ENCODE data around the gene POLR2E.

DNA sequence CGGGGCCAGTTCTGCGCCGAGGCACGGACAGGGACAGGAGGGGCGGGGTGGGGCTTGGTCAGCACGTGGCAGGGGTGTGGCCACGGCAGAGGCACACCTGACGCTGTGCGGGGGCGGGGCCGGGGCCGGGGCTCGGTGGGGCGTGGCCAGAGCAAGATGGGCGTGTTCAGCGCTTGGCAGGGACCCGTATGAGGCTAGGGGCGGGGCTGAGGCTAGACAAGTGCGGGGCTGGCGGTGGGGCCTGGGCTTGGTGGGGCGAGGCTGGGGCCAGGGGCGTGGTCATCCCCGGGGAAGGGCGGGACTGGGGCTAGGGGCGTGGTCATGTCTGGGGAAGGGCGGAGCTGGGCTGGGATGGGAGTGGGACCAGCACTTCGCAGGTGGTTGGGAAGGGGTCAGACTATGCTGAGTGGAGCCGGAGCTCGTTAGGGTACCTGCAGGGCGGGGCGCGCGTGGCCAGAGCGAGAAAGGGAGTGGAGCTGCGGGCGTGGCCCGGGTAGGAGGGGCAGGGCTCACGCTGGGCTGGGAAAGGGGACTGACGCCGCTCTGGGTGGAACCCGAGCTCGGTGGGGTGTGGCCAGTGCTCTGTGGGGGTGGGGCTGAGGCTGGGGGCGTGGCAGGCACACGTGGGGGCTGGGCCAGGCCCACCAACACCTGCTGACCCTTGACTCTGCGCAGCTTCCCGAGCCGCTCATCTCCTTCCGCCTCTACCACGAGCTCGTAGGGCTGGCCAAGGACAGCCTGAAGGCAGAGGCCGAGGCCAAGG is 12.8 kb downstream of the POLR2E start:
- TF ChIP-seq MTF2 (CRISPR knock-in tag; IDR thresholded peaks at IDR 0.05; ENCODE audit: borderline replicate concordance): no peak
- TF ChIP-seq CHD4 (IDR thresholded peaks at IDR 0.05; ENCODE audit: borderline replicate concordance, low read length): no peak
- TF ChIP-seq, protein P1, sequence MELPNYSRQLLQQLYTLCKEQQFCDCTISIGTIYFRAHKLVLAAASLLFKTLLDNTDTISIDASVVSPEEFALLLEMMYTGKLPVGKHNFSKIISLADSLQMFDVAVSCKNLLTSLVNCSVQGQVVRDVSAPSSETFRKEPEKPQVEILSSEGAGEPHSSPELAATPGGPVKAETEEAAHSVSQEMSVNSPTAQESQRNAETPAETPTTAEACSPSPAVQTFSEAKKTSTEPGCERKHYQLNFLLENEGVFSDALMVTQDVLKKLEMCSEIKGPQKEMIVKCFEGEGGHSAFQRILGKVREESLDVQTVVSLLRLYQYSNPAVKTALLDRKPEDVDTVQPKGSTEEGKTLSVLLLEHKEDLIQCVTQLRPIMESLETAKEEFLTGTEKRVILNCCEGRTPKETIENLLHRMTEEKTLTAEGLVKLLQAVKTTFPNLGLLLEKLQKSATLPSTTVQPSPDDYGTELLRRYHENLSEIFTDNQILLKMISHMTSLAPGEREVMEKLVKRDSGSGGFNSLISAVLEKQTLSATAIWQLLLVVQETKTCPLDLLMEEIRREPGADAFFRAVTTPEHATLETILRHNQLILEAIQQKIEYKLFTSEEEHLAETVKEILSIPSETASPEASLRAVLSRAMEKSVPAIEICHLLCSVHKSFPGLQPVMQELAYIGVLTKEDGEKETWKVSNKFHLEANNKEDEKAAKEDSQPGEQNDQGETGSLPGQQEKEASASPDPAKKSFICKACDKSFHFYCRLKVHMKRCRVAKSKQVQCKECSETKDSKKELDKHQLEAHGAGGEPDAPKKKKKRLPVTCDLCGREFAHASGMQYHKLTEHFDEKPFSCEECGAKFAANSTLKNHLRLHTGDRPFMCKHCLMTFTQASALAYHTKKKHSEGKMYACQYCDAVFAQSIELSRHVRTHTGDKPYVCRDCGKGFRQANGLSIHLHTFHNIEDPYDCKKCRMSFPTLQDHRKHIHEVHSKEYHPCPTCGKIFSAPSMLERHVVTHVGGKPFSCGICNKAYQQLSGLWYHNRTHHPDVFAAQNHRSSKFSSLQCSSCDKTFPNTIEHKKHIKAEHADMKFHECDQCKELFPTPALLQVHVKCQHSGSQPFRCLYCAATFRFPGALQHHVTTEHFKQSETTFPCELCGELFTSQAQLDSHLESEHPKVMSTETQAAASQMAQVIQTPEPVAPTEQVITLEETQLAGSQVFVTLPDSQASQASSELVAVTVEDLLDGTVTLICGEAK (IDR thresholded peaks at IDR 0.05): no peak
- TF ChIP-seq, protein P1 (CRISPR knock-in tag; IDR thresholded peaks at IDR 0.05): no peak
- TF ChIP-seq, protein P2, sequence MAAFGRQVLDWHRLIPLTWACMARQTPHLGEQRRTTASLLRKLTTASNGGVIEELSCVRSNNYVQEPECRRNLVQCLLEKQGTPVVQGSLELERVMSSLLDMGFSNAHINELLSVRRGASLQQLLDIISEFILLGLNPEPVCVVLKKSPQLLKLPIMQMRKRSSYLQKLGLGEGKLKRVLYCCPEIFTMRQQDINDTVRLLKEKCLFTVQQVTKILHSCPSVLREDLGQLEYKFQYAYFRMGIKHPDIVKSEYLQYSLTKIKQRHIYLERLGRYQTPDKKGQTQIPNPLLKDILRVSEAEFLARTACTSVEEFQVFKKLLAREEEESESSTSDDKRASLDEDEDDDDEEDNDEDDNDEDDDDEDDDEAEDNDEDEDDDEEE (CRISPR knock-in tag; IDR thresholded peaks at IDR 0.05): no peak
- TF ChIP-seq, protein P3, sequence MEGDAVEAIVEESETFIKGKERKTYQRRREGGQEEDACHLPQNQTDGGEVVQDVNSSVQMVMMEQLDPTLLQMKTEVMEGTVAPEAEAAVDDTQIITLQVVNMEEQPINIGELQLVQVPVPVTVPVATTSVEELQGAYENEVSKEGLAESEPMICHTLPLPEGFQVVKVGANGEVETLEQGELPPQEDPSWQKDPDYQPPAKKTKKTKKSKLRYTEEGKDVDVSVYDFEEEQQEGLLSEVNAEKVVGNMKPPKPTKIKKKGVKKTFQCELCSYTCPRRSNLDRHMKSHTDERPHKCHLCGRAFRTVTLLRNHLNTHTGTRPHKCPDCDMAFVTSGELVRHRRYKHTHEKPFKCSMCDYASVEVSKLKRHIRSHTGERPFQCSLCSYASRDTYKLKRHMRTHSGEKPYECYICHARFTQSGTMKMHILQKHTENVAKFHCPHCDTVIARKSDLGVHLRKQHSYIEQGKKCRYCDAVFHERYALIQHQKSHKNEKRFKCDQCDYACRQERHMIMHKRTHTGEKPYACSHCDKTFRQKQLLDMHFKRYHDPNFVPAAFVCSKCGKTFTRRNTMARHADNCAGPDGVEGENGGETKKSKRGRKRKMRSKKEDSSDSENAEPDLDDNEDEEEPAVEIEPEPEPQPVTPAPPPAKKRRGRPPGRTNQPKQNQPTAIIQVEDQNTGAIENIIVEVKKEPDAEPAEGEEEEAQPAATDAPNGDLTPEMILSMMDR (CRISPR knock-in tag; IDR thresholded peaks at IDR 0.05): no peak
- no peak for TF ChIP-seq EZH2 (conservative IDR thresholded peaks at IDR 0.05; ENCODE audit: low read depth, low read length)
